D721Med (cell line): Measurements from ENCODE around the gene MACF1.

Experiments
- DNase-seq: peaks from one replicate; pipeline ENCODE4 v3.0.0; 2011; ENCODE audit warnings: low spot score; ENCODE audit not compliant: insufficient read length
- FAIRE-seq: peaks from 2 replicates; lab custom pipeline; 2011; peaks lifted over from hg19 to GRCh38; lab: Jason Lieb, UNC
- CTCF ChIP-seq: IDR thresholded peaks from 2 replicates; pipeline ENCODE4 v1.5.1; 2012; ENCODE audit warnings: mild to moderate bottlenecking, control low read depth; ENCODE audit not compliant: insufficient read depth; ENCODE audit errors: missing control alignments

Gene MACF1

DNA sequence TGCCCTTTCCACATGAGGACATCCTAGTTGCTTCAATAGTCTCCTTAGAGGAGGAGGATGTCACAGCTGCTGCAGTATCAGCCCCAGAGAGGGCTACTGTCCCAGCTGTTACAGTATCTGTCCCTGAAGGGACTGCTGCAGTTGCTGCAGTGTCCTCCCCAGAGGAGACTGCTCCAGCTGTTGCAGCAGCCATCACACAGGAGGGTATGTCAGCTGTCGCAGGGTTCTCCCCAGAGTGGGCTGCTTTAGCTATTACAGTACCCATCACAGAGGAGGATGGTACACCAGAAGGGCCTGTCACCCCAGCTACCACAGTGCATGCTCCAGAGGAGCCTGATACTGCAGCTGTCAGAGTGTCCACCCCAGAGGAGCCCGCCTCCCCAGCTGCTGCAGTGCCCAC, 208.4 kb downstream of the MACF1 start:
- no peak for FAIRE-seq
- no peak for TF ChIP-seq CTCF
- no peak for DNase-seq

GRCh38 chr1:39413902-39414528, 209.5 kb downstream of the MACF1 start:
- DNase-seq (no peak), FAIRE-seq (no peak)
- TF ChIP-seq CTCF = no peak

GRCh38 chr1:39415553-39415952, 211.1 kb downstream of the MACF1 start:
- DNase-seq (no peak), FAIRE-seq (no peak)
- no peak for TF ChIP-seq CTCF

GRCh38 chr1:39416609-39417008, 212.1 kb downstream of the MACF1 start:
- DNase-seq = no peak
- TF ChIP-seq CTCF = no peak
- no peak for FAIRE-seq

DNA sequence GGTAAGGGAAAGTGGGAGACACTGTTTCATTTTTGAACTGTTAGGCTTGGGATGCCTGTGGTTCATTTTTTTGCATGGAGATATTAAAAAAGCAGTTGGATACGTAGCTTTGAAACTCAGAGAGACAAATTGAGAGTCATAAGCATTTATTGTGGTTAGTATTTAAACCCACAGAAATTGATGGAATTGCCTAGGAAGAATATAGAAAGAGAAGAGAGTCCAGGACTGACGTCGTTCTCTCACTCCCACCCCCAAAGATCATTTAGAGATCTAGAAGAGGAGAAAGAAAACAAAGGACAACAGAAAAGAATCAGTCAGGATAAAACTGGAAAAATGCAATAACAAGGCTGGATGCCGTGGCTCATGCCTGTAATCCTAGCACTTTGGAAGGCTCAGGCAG, 213.7 kb downstream of the MACF1 start:
- no peak for TF ChIP-seq CTCF
- no peak for DNase-seq
- FAIRE-seq = no peak

DNA sequence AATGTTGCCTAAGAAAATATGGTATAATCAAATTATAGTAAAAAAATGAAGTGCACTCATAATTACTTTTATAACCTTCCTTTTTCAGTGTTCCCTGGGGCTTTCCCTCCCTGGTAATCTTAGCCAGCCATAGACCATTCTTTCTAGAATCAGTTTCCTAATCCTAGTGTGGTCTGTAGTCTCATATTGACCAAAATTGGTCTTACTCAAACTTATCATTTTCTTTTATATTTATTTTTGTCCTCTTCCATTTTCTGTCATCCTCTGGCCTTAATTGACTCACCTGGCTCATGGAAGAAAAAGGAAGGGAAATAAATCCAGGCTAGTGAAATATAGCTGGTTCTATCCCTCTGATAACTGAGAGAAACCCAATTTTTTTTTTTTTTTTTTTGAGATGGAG, 216.0 kb downstream of the MACF1 start:
- no peak for TF ChIP-seq CTCF
- no peak for FAIRE-seq
- DNase-seq = no peak

- FAIRE-seq (peak; percentile 41), DNase-seq (no peak)
- TF ChIP-seq CTCF = no peak
Observed at GRCh38 chr1:39422614-39423013, 218.1 kb downstream of the MACF1 start.
